GM23248 (cell line): ENCODE results near the gene TPRG1. TPM values are rescaled to one million over a fixed set of nuclear protein-coding genes. Genes with fewer than 3 reads are reported as not detected.

ENCODE experiments used
- DNase-seq: peaks from one replicate; pipeline ENCODE4 v3.0.0-alpha.2; 2015
- H2AFZ ChIP-seq: fragments of 200-600 bp; sonication (generic); 2 replicates; pipeline ENCODE4 v1.6.1; 2016; ENCODE audit warnings: antibody characterized with exemption
- H3F3A ChIP-seq: fragments of 200-600 bp; sonication (generic); 2 replicates; pipeline ENCODE4 v1.6.1; 2016; ENCODE audit warnings: mild to moderate bottlenecking, antibody characterized with exemption, mixed run types; ENCODE audit not compliant: insufficient read depth
- H3K27ac ChIP-seq: fragments of 200-600 bp; sonication (generic); 2 replicates; pipeline ENCODE4 v1.5.1; 2016; ENCODE audit warnings: mild to moderate bottlenecking
- H3K27me3 ChIP-seq: fragments of 200-600 bp; sonication (generic); replicated peaks from 2 replicates; pipeline ENCODE4 v1.6.1; 2016; ENCODE audit warnings: mild to moderate bottlenecking; ENCODE audit not compliant: insufficient read depth
- H3K36me3 ChIP-seq: fragments of 200-600 bp; sonication (generic); 2 replicates; pipeline ENCODE4 v1.6.1; 2016; ENCODE audit warnings: low read depth, mild to moderate bottlenecking
- H3K4me1 ChIP-seq: fragments of 200-600 bp; sonication (generic); 2 replicates; pipeline ENCODE4 v1.6.1; 2016; ENCODE audit warnings: mild to moderate bottlenecking; ENCODE audit not compliant: insufficient read depth
- H3K4me2 ChIP-seq: fragments of 200-600 bp; sonication (generic); one replicate; pipeline ENCODE4 v1.6.1; 2016; ENCODE audit warnings: mild to moderate bottlenecking; ENCODE audit not compliant: unreplicated experiment
- H3K4me3 ChIP-seq: fragments of 200-600 bp; sonication (generic); 2 replicates; pipeline ENCODE4 v1.5.1; 2016; ENCODE audit warnings: mild to moderate bottlenecking
- H3K79me2 ChIP-seq: fragments of 200-600 bp; sonication (generic); 2 replicates; pipeline ENCODE4 v1.6.1; 2016; ENCODE audit warnings: mild to moderate bottlenecking; ENCODE audit not compliant: insufficient read depth
- H3K9ac ChIP-seq: fragments of 200-600 bp; sonication (generic); 2 replicates; pipeline ENCODE4 v1.6.1; 2016; ENCODE audit warnings: mild to moderate bottlenecking
- H3K9me2 ChIP-seq: fragments of 200-600 bp; sonication (generic); 2 replicates; pipeline ENCODE4 v1.6.1; 2016; ENCODE audit warnings: mixed run types, mild to moderate bottlenecking, moderate library complexity; ENCODE audit not compliant: insufficient read depth
- H3K9me3 ChIP-seq: fragments of 200-600 bp; sonication (generic); one replicate; pipeline ENCODE4 v1.6.1; 2017; ENCODE audit warnings: low read depth
- H4K20me1 ChIP-seq: fragments of 200-600 bp; sonication (generic); 2 replicates; pipeline ENCODE4 v1.6.0; 2016; ENCODE audit not compliant: insufficient read depth
- EZH2 ChIP-seq: fragments of 200-600 bp; sonication (generic); IDR thresholded peaks from 2 replicates; pipeline ENCODE4 v1.6.1; 2018; ENCODE audit warnings: antibody characterized with exemption, mild to moderate bottlenecking; ENCODE audit not compliant: insufficient read depth, poor library complexity, severe bottlenecking
- EZH2phosphoT487 ChIP-seq: fragments of 200-600 bp; sonication (generic); IDR thresholded peaks from 2 replicates; pipeline ENCODE4 v1.6.1; 2018; ENCODE audit warnings: antibody characterized with exemption, moderate library complexity, mild to moderate bottlenecking, low read depth; ENCODE audit not compliant: insufficient read depth
- WGBS, 2 experiments: methylation state at CpG; one replicate each; pipeline ENCODE4 v1.1.6; 2015 to 2017; ENCODE audit warnings: low lambda C conversion rate in 2 of 2, low coverage in 1 of 2; ENCODE audit errors: missing lambda C conversion rate in 2 of 2; 5-methylcytosine and 5-hydroxymethylcytosine counted together
- in situ Hi-C: fragments of 300-500 bp; cut with MboI; formaldehyde crosslinking; loops from 2 replicates; pipeline ENCODE4 v1.15.0; 2020
- polyA plus RNA-seq: library from polyadenylated mRNA; unstranded; fragments of >200 nt; fragmentation: Nextera tagmentation; extraction: Ambion mirVana; gene quantifications from 2 replicates; pipeline ENCODE4 v1.2.1, GENCODE V29; 2016
- total RNA-seq: library from RNA; depleted of rRNA; stranded (reverse); fragments of >200 nt; shearing (Covaris generic); gene quantifications from 2 replicates; pipeline ENCODE4 v1.2.3, GENCODE V29; 2014

Gene TPRG1
- total and polyA plus RNA-seq, 2 experiments from 2014 or later, result not detected

- no peaks in the 10 kb centered on the region for H3K27me3 ChIP-seq
- WGBS, 2 experiments, result 62 to 67% methylated on average over 9 of the region's 9 CpGs
- no peaks in the 10 kb centered on the region for H3K9me3 ChIP-seq
- H3K27ac ChIP-seq, result no peak overlapping the region
- no peak for DNase-seq
- H3K36me3 ChIP-seq, result no peaks in the 10 kb centered on the region
- H3F3A ChIP-seq, result no peaks in the 10 kb centered on the region
- no peak overlapping the region for H3K9ac ChIP-seq
- H3K9me2 ChIP-seq, result no peaks in the 10 kb centered on the region
- no peak overlapping the region for H3K4me3 ChIP-seq
- H3K79me2 ChIP-seq, result no peaks in the 10 kb centered on the region
- in situ Hi-C loops, result loop anchor here (10.0 kb wide), 1 partner anchor 1404 kb away; no protein-coding TSS in a partner anchor
- no peak overlapping the region for H2AFZ ChIP-seq
- no peak for TF ChIP-seq EZH2phosphoT487
- no peak overlapping the region for H3K4me2 ChIP-seq
- peaks cover 9% of the 10 kb centered on the region; the same call in 1 of the 2 replicates for H3K4me1 ChIP-seq
- H4K20me1 ChIP-seq, result no peaks in the 10 kb centered on the region
These were observed 32.7 kb upstream of the TPRG1 start for GRCh38 chr3:189138901-189139610.

GRCh38 chr3:189139611-189139940 lies 32.2 kb upstream of the TPRG1 start:
- Histone ChIP-seq H3K27me3 (no peaks in the 10 kb centered on the region), H3K27ac (no peak overlapping the region), H3K9me3 (no peaks in the 10 kb centered on the region), H3K9ac (no peak overlapping the region), H3K4me2 (no peak overlapping the region), H3K36me3 (no peaks in the 10 kb centered on the region), H3F3A (no peaks in the 10 kb centered on the region), H3K4me3 (no peak overlapping the region), H3K79me2 (no peaks in the 10 kb centered on the region), H2AFZ (no peak overlapping the region), H3K4me1 (peaks cover 9% of the 10 kb centered on the region; the same call in 1 of the 2 replicates), H4K20me1 (no peaks in the 10 kb centered on the region), H3K9me2 (no peaks in the 10 kb centered on the region)
- in situ Hi-C loops, result loop anchor here (10.0 kb wide), 1 partner anchor 1405 kb away; no protein-coding TSS in a partner anchor
- DNase-seq, result no peak
- 41 to 42% methylated on average over 6 of the region's 6 CpGs for WGBS, 2 experiments
- TF ChIP-seq EZH2 (no peak), EZH2phosphoT487 (no peak)

- DNase-seq, result no peak
- 85 to 86% methylated on average over 1 of the region's 1 CpG for WGBS, 2 experiments
- Histone ChIP-seq H3K79me2 (no peaks in the 10 kb centered on the region), H3K4me1 (peaks cover 9% of the 10 kb centered on the region; the same call in 1 of the 2 replicates), H3K4me2 (no peak overlapping the region), H2AFZ (no peak overlapping the region), H3K36me3 (no peaks in the 10 kb centered on the region), H3K27ac (no peak overlapping the region), H3K9ac (no peak overlapping the region), H3K9me2 (no peaks in the 10 kb centered on the region), H3K9me3 (no peaks in the 10 kb centered on the region), H4K20me1 (no peaks in the 10 kb centered on the region), H3K27me3 (no peaks in the 10 kb centered on the region), H3F3A (no peaks in the 10 kb centered on the region), H3K4me3 (no peak overlapping the region)
- in situ Hi-C loops, result loop anchor here (5.0 kb wide), 1 partner anchor 185 kb away; no protein-coding TSS in a partner anchor
- TF ChIP-seq EZH2phosphoT487, result no peak
- TF ChIP-seq EZH2, result no peak
These were observed 29.2 kb upstream of the TPRG1 start for GRCh38 chr3:189142527-189142926.

- H3K27ac ChIP-seq, result no peak overlapping the region
- WGBS, 2 experiments, result 67 to 74% methylated on average over 1 of the region's 1 CpG
- no peak overlapping the region for H3K9ac ChIP-seq
- no peaks in the 10 kb centered on the region for H3K9me2 ChIP-seq
- no peaks in the 10 kb centered on the region for H3K79me2 ChIP-seq
- no peaks in the 10 kb centered on the region for H4K20me1 ChIP-seq
- peak; percentile 35 for DNase-seq
- TF ChIP-seq EZH2phosphoT487, result no peak
- TF ChIP-seq EZH2, result no peak
- H3K4me2 ChIP-seq, result peak overlapping the region; percentile 47
- no peaks in the 10 kb centered on the region for H3K9me3 ChIP-seq
- no peaks in the 10 kb centered on the region for H3K27me3 ChIP-seq
- in situ Hi-C loops, result loop anchor here (5.0 kb wide), 1 partner anchor 186 kb away; no protein-coding TSS in a partner anchor
- peaks cover 9% of the 10 kb centered on the region; the same call in 1 of the 2 replicates for H3K4me1 ChIP-seq
- no peaks in the 10 kb centered on the region for H3K36me3 ChIP-seq
- H3F3A ChIP-seq, result no peaks in the 10 kb centered on the region
- no peak overlapping the region for H2AFZ ChIP-seq
- H3K4me3 ChIP-seq, result no peak overlapping the region
These were observed 28.4 kb upstream of the TPRG1 start for GRCh38 chr3:189143321-189143720.
